Measurements from ENCODE around the gene PARP3.

PARP3 gene

GRCh38 chr3:51933471-51934138, 8.6 kb upstream of the PARP3 start:
- H3K4me3 ChIP-seq (ENCODE audit: low read depth, low read length) = no peak overlapping the region

GRCh38 chr3:51934139-51934850, 7.9 kb upstream of the PARP3 start:
- no peak overlapping the region for H3K4me3 ChIP-seq (ENCODE audit: low read depth, low read length)

GRCh38 chr3:51934991-51935885, 6.9 kb upstream of the PARP3 start:
- H3K4me3 ChIP-seq (ENCODE audit: low read depth, low read length) = no peak overlapping the region

GRCh38 chr3:51935886-51936755, 6.0 kb upstream of the PARP3 start:
- no peak overlapping the region for H3K4me3 ChIP-seq (ENCODE audit: low read depth, low read length)

- no peak overlapping the region for H3K4me3 ChIP-seq (ENCODE audit: low read depth, low read length)
Observed at GRCh38 chr3:51937014-51937413, 5.1 kb upstream of the PARP3 start.

- no peak overlapping the region for H3K4me3 ChIP-seq (ENCODE audit: low read depth, low read length)
Observed at GRCh38 chr3:51937611-51938450, 4.3 kb upstream of the PARP3 start.

GRCh38 chr3:51938780-51939425, 3.3 kb upstream of the PARP3 start:
- no peak overlapping the region for H3K4me3 ChIP-seq (ENCODE audit: low read depth, low read length)

- H3K4me3 ChIP-seq (ENCODE audit: low read depth, low read length) = peak overlapping the region; percentile 89
Observed at GRCh38 chr3:51940648-51941462, 1.3 kb upstream of the PARP3 start.

GRCh38 chr3:51941463-51941797, 733 bp upstream of the PARP3 start:
- H3K4me3 ChIP-seq (ENCODE audit: low read depth, low read length) = peak overlapping the region; percentile 89

- H3K4me3 ChIP-seq (ENCODE audit: low read depth, low read length) = no peak overlapping the region
Observed at GRCh38 chr3:51942603-51943450, 664 bp downstream of the PARP3 start.

GRCh38 chr3:51943451-51944391, 1.6 kb downstream of the PARP3 start:
- H3K4me3 ChIP-seq (ENCODE audit: low read depth, low read length) = no peak overlapping the region

- H3K4me3 ChIP-seq (ENCODE audit: low read depth, low read length) = no peak overlapping the region
Observed at GRCh38 chr3:51944451-51945021, 2.4 kb downstream of the PARP3 start.

- no peak overlapping the region for H3K4me3 ChIP-seq (ENCODE audit: low read depth, low read length)
Observed at GRCh38 chr3:51945031-51945840, 3.1 kb downstream of the PARP3 start.

- H3K4me3 ChIP-seq (ENCODE audit: low read depth, low read length) = no peak overlapping the region
Observed at GRCh38 chr3:51945926-51946705, 4.0 kb downstream of the PARP3 start.

GRCh38 chr3:51946796-51947195, 4.6 kb downstream of the PARP3 start:
- no peak overlapping the region for H3K4me3 ChIP-seq (ENCODE audit: low read depth, low read length)

All from iPS-11a (cell line).